Amniotic stem cell (primary cell): ENCODE results near the gene VPREB3.

Experiments used
- DNase-seq: peaks from one replicate; lab custom pipeline; 2025; lab: John Stamatoyannopoulos, UW

VPREB3 gene, protein sequence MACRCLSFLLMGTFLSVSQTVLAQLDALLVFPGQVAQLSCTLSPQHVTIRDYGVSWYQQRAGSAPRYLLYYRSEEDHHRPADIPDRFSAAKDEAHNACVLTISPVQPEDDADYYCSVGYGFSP

GRCh38 chr22:23754220-23754919, at the start of gene VPREB3:
VPREB3 (minus strand) TSS chr22:23754425; CDS start chr22:23754363, 62 bp downstream.
- DNase-seq = no peak

DNA sequence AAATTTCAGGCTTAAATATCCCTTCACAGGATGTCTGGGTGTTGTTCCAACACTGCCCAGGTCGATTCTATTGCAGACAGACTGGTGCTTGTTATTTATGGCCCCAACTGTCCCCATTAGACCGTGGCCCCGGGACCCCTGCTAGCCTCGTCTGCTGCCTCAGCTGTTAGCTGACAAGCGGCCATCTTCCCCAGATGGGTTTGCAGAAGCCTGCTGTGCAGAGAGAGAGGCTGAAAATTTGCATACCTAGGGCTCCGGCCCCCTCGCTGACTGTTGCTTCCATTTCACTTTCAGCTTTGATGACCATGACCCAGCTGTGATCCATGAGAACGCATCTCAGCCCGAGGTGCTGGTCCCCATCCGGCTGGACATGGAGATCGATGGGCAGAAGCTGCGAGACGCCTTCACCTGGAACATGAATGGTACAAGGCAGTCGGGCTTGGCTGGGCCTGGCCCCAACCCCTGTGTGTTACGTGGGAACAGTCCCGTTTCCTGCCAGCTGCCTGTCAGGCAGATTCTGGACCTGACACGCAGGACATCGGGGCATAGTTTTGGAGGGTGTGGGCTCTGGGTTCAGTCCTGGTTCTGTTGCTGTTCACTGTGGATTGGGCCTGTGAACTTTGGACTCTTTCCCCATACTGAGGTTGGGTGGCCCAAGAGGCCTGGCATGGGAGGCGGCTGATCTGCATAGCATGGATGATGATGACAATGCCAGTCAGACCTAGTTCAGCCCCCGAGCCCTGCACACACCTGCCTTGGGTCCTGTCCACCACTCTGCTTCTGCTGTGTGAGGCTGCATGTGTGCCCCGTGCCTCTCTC, 49.0 kb upstream of the VPREB3 start:
- DNase-seq = no peak

- DNase-seq = no peak
Measured at GRCh38 chr22:23801886-23802377, 47.7 kb upstream of the VPREB3 start.

- no peak for DNase-seq
Measured at GRCh38 chr22:23801238-23801821, 47.1 kb upstream of the VPREB3 start.

DNA sequence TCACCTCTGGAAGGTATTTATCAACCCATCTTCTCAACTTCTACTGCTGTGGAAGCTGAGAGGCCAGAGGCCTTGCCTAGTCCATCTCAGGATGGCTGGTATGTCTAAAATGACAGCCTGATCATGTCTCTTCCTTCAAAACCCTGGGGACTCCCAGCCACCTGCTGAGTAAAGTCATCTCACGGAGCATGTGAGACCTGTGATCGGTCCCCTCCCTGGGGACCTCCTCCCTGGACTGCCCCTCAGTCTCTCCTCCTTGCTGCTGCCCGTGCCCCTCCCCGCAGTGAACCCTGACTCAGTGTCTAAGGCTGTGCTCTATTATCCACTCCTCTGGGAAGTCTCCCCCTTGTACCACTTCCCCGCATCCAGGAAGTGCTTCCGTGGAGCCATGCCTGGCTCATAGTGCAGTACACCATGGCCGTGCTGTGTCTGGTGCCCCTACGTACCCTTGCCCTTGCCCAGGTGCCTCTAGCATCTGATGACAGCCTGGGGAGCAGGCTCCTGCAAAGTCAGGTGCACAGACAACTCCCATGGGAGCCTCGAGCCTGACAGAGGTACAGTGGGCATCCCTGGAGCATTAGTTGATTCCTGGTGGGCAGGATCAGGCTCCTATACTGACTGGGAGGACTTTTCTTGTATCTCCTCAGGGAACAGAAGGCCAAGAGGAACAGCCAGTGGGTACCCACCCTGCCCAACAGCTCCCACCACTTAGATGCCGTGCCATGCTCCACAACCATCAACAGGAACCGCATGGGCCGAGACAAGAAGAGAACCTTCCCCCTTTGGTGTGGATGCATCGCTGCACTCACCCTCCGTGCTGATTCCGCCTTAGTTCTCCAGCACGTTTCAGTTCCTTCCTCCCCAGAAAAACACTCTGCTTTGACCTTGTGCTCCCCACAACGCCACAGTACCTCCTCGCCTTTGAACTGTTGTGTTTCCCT, 46.3 kb upstream of the VPREB3 start:
- no peak for DNase-seq

DNA sequence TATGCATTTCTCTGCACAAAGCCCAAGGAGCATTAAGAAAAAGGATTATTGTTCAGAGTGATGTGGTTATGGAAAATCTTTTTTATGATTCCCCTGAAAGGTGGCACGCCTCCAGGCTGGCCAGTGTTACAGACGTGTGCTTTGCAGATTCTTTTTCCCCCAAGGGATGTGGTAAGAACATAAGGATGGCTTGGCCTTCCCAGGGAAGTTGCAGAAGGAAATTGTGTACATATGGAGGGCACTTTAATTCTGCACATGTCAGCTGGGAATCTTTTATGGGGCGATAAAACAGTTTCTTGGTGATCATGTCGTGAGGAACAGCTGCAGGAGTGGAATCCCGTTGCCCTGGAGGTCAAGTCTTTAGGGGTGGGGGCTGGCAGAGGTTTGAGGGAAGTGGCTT, 42.2 kb upstream of the VPREB3 start:
- no peak for DNase-seq

GRCh38 chr22:23793326-23793725, 39.1 kb upstream of the VPREB3 start:
- no peak for DNase-seq

DNA sequence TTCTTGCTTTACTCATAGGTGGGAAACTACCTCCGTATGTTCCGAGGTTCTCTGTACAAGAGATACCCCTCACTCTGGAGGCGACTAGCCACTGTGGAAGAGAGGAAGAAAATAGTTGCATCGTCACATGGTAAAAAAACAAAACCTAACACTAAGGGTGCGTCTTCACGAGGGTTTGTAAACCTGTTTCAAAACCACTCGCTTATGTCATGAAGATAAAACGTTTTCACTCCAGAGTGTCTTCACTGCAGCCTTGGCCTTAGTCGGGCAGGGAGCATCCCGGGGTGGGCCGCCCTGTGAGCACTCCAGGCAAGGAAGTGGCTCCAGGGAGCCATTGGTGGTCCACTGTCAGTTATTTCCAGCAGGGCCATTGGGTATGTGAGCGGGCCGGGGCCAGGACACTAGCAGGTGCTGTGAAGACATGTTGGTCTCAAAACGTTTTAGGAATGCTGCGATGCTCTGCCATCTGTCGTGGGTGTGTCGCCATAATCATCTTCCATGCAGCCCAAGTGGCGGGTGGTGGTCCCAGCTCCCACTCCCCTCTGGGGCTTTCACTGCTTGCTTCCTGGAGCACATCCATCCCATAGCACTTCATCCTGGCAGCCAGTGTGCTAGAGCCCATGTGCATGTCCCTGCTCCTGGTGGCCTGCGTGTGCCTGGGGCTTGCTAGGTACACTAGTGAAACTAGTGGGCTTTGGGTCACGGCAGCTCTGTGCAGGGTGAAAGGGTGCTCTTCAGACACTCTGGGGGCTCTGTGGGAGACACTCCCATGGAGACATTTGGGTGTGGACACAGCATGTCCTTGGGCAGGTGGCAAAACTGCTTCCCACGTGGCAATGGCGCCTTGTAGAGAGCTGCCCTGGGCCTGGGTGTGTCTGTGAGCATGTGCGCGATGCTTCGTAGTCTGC, 37.8 kb upstream of the VPREB3 start:
- DNase-seq = no peak

DNA sequence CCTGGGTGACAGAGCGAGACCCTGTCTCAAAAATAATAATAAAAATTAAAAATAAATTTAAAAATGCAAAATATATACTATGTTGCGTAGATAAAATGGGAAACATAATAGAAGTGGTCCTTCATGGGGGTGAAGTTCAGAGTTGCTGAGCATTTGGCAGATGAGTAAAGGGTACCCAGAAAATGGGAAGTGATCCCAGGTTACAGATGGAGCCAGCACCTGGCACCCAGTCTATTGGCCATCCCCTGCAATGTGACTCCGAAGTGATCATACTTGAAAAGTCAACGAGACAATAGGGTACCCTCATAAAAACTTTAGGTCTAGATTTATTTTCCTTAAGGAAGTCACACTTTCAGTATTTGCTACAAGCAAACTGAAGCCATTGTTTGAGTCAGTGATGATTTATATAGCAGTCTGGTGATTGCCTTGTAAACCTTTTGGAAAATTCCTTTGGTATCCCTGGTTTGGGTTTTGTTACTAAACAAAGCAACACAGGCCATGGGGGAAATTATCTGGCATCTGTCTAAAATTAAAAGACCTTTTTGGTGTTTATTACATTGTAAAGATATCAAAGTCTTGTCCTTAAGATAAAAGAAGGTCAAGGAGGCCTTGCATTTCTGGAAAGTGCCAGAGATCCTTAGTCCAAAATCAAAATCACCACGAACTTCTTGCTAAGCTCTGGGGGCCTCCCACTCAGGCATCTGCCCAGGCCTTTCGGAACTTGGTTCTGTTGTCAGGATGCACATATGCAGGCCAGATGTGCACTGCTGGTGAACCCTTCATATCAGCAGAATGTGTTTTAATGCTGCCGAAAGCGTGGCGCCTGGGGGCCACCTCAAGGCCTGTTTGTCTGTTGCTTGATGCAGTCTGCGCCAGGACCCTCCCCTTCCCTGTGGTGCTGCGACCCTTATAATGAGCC, 36.9 kb upstream of the VPREB3 start:
- no peak for DNase-seq

DNA sequence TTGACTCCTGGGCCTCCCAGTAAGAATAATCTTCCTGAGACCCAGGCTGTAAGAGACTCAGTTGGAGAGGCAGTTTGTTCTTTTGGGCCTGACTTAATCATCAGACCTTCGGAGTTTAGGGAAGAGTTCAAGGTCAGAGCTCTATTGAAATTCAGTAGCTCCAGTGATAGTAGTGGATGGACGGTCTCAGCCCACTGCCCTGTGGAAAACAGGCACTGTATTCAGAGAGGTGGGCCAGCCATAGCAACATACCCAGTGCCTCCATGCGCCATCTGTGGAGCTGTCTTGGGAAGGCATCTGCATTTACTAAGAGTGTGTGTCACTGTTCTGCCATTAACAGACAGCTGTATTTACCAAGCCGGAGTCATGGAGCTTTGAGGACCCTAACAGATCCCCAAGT, 35.4 kb upstream of the VPREB3 start:
- DNase-seq = no peak

GRCh38 chr22:23789121-23789520, 34.9 kb upstream of the VPREB3 start:
- DNase-seq = no peak

DNA sequence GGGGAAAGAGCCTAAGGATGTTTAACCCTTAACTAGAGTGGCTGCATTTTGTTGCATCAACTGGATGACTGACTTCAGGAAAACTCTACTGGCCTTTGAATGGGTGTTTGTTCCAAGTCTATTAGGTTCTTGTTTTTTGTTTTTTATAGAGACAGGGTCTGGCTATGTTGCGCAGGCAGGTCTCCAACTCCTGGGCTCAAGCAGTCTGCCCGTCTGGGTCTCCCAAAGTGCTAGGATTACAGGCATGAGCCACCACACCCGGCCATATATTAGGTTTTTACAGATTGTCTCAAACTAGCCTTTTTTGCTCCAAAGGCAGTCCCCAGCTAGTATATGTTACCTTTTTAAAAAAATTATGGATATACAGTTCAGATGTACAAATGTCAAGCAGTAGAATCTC, 33.7 kb upstream of the VPREB3 start:
- no peak for DNase-seq

DNA sequence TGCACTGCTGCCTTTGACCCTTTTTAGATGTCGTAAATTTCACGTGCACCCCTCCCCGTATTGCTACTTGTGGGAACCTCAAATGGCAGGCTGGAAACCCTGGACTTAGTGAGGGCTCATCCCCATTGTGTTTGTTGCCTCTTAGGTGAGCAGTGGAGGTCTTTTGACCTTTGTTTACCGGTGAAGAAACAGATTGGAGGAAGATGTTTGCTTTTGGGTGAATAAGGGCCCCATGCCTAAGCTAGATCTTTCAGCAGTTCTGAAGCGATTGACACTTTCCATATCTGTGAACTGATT, 33.3 kb upstream of the VPREB3 start:
- DNase-seq = no peak

- peak; percentile 71 for DNase-seq
Measured at GRCh38 chr22:23786752-23787599, 32.8 kb upstream of the VPREB3 start, which contains the start of gene SMARCB1. SMARCB1 (plus strand) TSS chr22:23786966; CDS start chr22:23787170, 204 bp downstream.

DNA sequence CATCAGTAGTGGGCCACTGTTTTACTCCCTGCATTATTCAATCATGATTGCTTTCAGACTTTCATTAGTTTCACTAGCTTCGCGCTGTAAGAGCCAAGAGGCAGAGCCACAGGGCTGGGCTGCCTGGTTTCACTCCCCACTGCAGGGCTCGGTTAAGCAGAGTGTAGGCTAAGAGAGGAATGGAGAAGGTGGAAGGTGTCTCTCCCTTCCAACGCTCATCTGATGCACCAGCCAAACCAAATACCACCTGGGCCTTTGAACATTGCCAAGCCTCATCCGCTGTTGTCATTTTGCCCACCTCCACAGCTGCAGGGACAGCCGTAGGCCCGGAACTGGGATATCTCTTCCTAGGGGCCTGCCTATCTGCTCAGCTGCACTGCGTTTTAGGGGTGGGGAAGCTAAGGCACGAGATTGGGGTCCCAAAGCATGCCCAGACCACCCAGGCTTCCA, 32.1 kb upstream of the VPREB3 start:
- DNase-seq = no peak

DNA sequence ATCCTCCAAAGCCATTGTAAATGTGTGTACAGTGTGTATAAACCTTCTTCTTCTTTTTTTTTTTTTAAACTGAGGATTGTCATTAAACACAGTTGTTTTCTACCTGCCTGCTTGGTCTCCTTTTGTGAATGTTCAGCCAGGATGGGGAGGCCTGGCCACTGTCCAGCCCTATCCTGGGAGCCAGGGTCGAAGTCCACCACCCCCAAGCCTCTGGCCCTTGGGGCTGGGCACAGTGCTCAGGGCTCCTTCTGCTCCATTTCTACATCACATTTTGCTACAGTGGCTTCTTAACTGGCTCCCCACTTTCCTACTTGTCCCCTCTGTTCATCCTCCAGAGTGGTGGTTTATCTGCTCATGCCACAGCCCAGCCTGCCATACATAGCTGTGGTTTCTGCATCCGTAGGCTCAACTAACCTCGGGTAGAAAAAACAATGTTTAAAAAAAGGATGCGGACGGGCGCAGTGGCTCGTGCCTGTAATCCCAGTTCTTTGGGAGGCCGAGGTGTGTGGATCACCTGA, 30.0 kb upstream of the VPREB3 start:
- no peak for DNase-seq

DNA sequence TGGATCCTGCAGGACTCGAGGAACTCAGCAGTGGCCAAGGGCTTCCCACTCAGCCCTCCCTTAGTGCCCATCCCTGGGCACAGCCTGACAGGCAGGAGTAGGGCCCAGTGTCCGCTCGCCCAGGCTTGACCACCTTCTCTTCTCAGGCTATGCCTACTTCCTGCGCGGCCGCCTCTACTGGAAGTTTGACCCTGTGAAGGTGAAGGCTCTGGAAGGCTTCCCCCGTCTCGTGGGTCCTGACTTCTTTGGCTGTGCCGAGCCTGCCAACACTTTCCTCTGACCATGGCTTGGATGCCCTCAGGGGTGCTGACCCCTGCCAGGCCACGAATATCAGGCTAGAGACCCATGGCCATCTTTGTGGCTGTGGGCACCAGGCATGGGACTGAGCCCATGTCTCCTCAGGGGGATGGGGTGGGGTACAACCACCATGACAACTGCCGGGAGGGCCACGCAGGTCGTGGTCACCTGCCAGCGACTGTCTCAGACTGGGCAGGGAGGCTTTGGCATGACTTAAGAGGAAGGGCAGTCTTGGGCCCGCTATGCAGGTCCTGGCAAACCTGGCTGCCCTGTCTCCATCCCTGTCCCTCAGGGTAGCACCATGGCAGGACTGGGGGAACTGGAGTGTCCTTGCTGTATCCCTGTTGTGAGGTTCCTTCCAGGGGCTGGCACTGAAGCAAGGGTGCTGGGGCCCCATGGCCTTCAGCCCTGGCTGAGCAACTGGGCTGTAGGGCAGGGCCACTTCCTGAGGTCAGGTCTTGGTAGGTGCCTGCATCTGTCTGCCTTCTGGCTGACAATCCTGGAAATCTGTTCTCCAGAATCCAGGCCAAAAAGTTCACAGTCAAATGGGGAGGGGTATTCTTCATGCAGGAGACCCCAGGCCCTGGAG, 29.3 kb upstream of the VPREB3 start:
- no peak for DNase-seq
